Measurements from ENCODE around the gene FRS3.

DNA sequence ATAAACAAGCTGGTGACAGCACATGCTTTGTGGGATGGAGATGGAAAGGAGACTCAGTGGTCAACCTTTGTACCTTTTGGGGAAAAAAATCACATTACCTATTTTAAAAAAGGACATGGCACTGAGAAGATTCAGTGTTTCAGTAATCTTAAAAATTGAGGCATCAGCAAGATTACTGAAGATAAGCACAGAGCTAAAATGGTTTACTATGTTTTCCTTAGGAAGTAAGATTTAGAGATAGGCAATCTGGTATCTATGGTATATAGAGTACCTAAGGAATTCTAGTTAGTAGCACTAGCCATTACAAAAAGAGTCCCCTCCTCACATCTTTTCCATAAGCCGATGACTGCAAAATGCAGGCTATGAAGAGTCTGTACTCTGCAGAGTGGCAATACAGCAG, 43.5 kb upstream of the FRS3 start:
- TF ChIP-seq, protein P1, sequence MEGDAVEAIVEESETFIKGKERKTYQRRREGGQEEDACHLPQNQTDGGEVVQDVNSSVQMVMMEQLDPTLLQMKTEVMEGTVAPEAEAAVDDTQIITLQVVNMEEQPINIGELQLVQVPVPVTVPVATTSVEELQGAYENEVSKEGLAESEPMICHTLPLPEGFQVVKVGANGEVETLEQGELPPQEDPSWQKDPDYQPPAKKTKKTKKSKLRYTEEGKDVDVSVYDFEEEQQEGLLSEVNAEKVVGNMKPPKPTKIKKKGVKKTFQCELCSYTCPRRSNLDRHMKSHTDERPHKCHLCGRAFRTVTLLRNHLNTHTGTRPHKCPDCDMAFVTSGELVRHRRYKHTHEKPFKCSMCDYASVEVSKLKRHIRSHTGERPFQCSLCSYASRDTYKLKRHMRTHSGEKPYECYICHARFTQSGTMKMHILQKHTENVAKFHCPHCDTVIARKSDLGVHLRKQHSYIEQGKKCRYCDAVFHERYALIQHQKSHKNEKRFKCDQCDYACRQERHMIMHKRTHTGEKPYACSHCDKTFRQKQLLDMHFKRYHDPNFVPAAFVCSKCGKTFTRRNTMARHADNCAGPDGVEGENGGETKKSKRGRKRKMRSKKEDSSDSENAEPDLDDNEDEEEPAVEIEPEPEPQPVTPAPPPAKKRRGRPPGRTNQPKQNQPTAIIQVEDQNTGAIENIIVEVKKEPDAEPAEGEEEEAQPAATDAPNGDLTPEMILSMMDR (IDR thresholded peaks at IDR 0.05), result no peak
- no peak for TF ChIP-seq POLR2A (IDR thresholded peaks at IDR 0.05)
